Kidney tubule cell (primary cell): ENCODE data around the gene PDIA5.
"Not testable (repeated sequence)": the region's sequence is repeated elsewhere in the genome, so short reads cannot be mapped to it uniquely, and the experiment has no call there.

Source experiments
- DNase-seq: peaks from one replicate; pipeline ENCODE4 v3.0.0-alpha.2; 2018; ENCODE audit warnings: low spot score

The PDIA5 gene

GRCh38 chr3:123093696-123094095, 26.9 kb downstream of the PDIA5 start:
- no peak for DNase-seq

- no peak for DNase-seq
Observed at GRCh38 chr3:123094516-123095313, 27.9 kb downstream of the PDIA5 start.

- DNase-seq: no peak
Observed at GRCh38 chr3:123096126-123096525, 29.3 kb downstream of the PDIA5 start.

- no peak for DNase-seq
Observed at GRCh38 chr3:123096731-123097130, 29.9 kb downstream of the PDIA5 start.

GRCh38 chr3:123098426-123099330, 31.9 kb downstream of the PDIA5 start:
- DNase-seq: peak; percentile 35

GRCh38 chr3:123099331-123100192, 32.7 kb downstream of the PDIA5 start:
- no peak for DNase-seq

GRCh38 chr3:123100193-123100776, 33.5 kb downstream of the PDIA5 start:
- no peak for DNase-seq

- no peak for DNase-seq
Observed at GRCh38 chr3:123102249-123102648, 35.4 kb downstream of the PDIA5 start.

GRCh38 chr3:123102826-123103225, 36.0 kb downstream of the PDIA5 start:
- no peak for DNase-seq

GRCh38 chr3:123104550-123104949, 37.7 kb downstream of the PDIA5 start:
- peak; percentile 67 for DNase-seq

GRCh38 chr3:123105201-123106189, 38.7 kb downstream of the PDIA5 start:
- DNase-seq: peak; percentile 37

- no peak for DNase-seq
Observed at GRCh38 chr3:123110282-123110975, 43.6 kb downstream of the PDIA5 start.

GRCh38 chr3:123110976-123111615, 44.3 kb downstream of the PDIA5 start:
- no peak for DNase-seq

- no peak for DNase-seq
Observed at GRCh38 chr3:123111640-123112039, 44.8 kb downstream of the PDIA5 start.

- no peak for DNase-seq
Observed at GRCh38 chr3:123112232-123112631, 45.4 kb downstream of the PDIA5 start.

- not testable (repeated sequence) for DNase-seq
Observed at GRCh38 chr3:123112656-123113055, 45.8 kb downstream of the PDIA5 start.

GRCh38 chr3:123113889-123114450, 47.1 kb downstream of the PDIA5 start:
- no peak for DNase-seq

GRCh38 chr3:123116116-123116515, 49.3 kb downstream of the PDIA5 start:
- no peak for DNase-seq

GRCh38 chr3:123119388-123119787, 52.6 kb downstream of the PDIA5 start:
- no peak for DNase-seq
